OCI-LY3 (cell line): ENCODE data around the gene NDFIP1.

Source experiments
- H2AFZ ChIP-seq: fragments of 200-600, 300-600 bp; shearing (Covaris generic); 2 replicates; pipeline ENCODE4 v1.6.0; 2014; ENCODE audit warnings: antibody characterized with exemption, low read depth, low read length
- H3K27ac ChIP-seq: fragments of 200-600, 300-600 bp; sonication (generic); 2 replicates; pipeline ENCODE4 v1.5.1; 2014; ENCODE audit warnings: mild to moderate bottlenecking, low read length, moderate library complexity, mixed read lengths
- H3K27me3 ChIP-seq: fragments of 200-600, 300-600 bp; sonication (generic); 2 replicates; pipeline ENCODE4 v1.6.1; 2014; ENCODE audit warnings: low read depth, low read length, mixed read lengths
- H3K36me3 ChIP-seq: fragments of 200-600, 300-600 bp; sonication (generic); replicated peaks from 2 replicates; pipeline ENCODE3; 2014; ENCODE audit warnings: low read depth, low read length, mixed read lengths
- H3K4me1 ChIP-seq: fragments of 300-600, 200-600 bp; sonication (generic); 2 replicates; pipeline ENCODE4 v1.6.1; 2014; ENCODE audit warnings: low read length, mixed read lengths
- H3K4me2 ChIP-seq: fragments of 200-600, 300-600 bp; sonication (generic); 2 replicates; pipeline ENCODE4 v1.6.1; 2014; ENCODE audit warnings: low read length, mixed read lengths
- H3K4me3 ChIP-seq: fragments of 300-600, 200-600 bp; sonication (generic); 2 replicates; pipeline ENCODE4 v1.5.1; 2014; ENCODE audit warnings: antibody characterized with exemption, mild to moderate bottlenecking, low read length, moderate library complexity
- H3K79me2 ChIP-seq: fragments of 300-600, 200-600 bp; shearing (Covaris generic); 2 replicates; pipeline ENCODE4 v1.6.1; 2014; ENCODE audit warnings: mild to moderate bottlenecking, low read length, mixed read lengths
- H3K9ac ChIP-seq: fragments of 300-600, 200-600 bp; shearing (Covaris generic); 2 replicates; pipeline ENCODE4 v1.6.0; 2014; ENCODE audit warnings: mild to moderate bottlenecking, low read length, moderate library complexity
- H3K9me3 ChIP-seq: fragments of 200-600, 300-600 bp; shearing (Covaris generic); 2 replicates; pipeline ENCODE4 v1.6.1; 2014; ENCODE audit warnings: low read length, mixed read lengths; ENCODE audit not compliant: insufficient read depth
- H4K20me1 ChIP-seq: fragments of 200-600, 300-600 bp; sonication (generic); 2 replicates; pipeline ENCODE4 v1.6.1; 2016; ENCODE audit warnings: low read length, mixed read lengths; ENCODE audit not compliant: insufficient read depth
- EZH2phosphoT487 ChIP-seq: fragments of 200-600 bp; shearing (Covaris generic); IDR thresholded peaks from 2 replicates; pipeline ENCODE4 v1.6.1; 2018; ENCODE audit warnings: antibody characterized with exemption, mixed run types, low read depth
- TF ChIP-seq, protein P1 (sequence below): fragments of 200-600, 300-600 bp; sonication (generic); IDR thresholded peaks from 2 replicates; pipeline ENCODE4 v1.5.1; 2014; ENCODE audit warnings: antibody characterized with exemption, low read length, low read depth

Gene NDFIP1

GRCh38 chr5:142073362-142073988 is 35.1 kb upstream of the NDFIP1 start:
- H3K4me1 ChIP-seq: no peaks in the 10 kb centered on the region
- no peaks in the 10 kb centered on the region for H3K27me3 ChIP-seq
- H3K9me3 ChIP-seq: no peaks in the 10 kb centered on the region
- H3K4me2 ChIP-seq: no peak overlapping the region
- no peak overlapping the region for H3K27ac ChIP-seq
- H3K79me2 ChIP-seq: no peaks in the 10 kb centered on the region
- no peak overlapping the region for H2AFZ ChIP-seq
- no peak for TF ChIP-seq EZH2phosphoT487
- TF ChIP-seq, protein P1, sequence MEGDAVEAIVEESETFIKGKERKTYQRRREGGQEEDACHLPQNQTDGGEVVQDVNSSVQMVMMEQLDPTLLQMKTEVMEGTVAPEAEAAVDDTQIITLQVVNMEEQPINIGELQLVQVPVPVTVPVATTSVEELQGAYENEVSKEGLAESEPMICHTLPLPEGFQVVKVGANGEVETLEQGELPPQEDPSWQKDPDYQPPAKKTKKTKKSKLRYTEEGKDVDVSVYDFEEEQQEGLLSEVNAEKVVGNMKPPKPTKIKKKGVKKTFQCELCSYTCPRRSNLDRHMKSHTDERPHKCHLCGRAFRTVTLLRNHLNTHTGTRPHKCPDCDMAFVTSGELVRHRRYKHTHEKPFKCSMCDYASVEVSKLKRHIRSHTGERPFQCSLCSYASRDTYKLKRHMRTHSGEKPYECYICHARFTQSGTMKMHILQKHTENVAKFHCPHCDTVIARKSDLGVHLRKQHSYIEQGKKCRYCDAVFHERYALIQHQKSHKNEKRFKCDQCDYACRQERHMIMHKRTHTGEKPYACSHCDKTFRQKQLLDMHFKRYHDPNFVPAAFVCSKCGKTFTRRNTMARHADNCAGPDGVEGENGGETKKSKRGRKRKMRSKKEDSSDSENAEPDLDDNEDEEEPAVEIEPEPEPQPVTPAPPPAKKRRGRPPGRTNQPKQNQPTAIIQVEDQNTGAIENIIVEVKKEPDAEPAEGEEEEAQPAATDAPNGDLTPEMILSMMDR: no peak
- H3K9ac ChIP-seq: no peak overlapping the region
- H3K4me3 ChIP-seq: no peak overlapping the region
- no peaks in the 10 kb centered on the region for H4K20me1 ChIP-seq
- no peaks in the 10 kb centered on the region for H3K36me3 ChIP-seq

DNA sequence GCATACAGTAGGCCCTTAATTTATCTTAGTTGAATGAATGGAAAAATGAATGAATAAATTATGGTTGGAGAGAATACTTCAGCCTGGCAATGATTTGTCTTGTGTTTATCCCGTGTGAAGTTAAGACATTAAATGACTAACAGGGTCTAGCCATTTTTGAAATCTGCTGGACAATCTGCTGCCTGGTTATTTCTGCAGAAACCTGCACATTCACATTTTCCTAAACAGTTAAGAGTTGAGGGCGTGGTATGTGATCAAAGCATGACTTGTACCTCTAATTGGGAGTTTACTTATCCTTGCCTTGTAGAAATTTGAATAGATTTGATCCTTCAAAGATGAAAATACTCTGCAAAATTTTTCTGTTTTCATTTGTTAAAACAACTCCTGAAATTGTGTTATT is 34.6 kb upstream of the NDFIP1 start:
- Histone ChIP-seq H3K9me3 (no peaks in the 10 kb centered on the region), H3K9ac (no peak overlapping the region), H2AFZ (no peak overlapping the region), H3K4me3 (no peak overlapping the region), H3K79me2 (no peaks in the 10 kb centered on the region), H3K4me1 (no peaks in the 10 kb centered on the region), H3K27ac (no peak overlapping the region), H4K20me1 (no peaks in the 10 kb centered on the region), H3K4me2 (no peak overlapping the region), H3K36me3 (no peaks in the 10 kb centered on the region), H3K27me3 (no peaks in the 10 kb centered on the region)
- TF ChIP-seq, protein P1: no peak
- no peak for TF ChIP-seq EZH2phosphoT487

- Histone ChIP-seq H2AFZ (no peak overlapping the region), H3K9me3 (no peaks in the 10 kb centered on the region), H3K4me1 (no peaks in the 10 kb centered on the region), H3K36me3 (no peaks in the 10 kb centered on the region), H3K4me2 (no peak overlapping the region), H3K27ac (no peak overlapping the region), H3K27me3 (peaks cover 8% of the 10 kb centered on the region), H3K4me3 (no peak overlapping the region), H4K20me1 (no peaks in the 10 kb centered on the region), H3K9ac (no peak overlapping the region), H3K79me2 (no peaks in the 10 kb centered on the region)
- TF ChIP-seq, protein P1: no peak
- TF ChIP-seq EZH2phosphoT487: no peak
These were observed 30.4 kb upstream of the NDFIP1 start for GRCh38 chr5:142078221-142078620.

GRCh38 chr5:142078706-142079105 is 29.9 kb upstream of the NDFIP1 start:
- no peaks in the 10 kb centered on the region for H3K4me1 ChIP-seq
- H3K9ac ChIP-seq: no peak overlapping the region
- H3K27me3 ChIP-seq: peaks cover 8% of the 10 kb centered on the region
- H3K27ac ChIP-seq: no peak overlapping the region
- H3K9me3 ChIP-seq: no peaks in the 10 kb centered on the region
- TF ChIP-seq, protein P1: no peak
- no peaks in the 10 kb centered on the region for H4K20me1 ChIP-seq
- no peak overlapping the region for H3K4me3 ChIP-seq
- no peak overlapping the region for H2AFZ ChIP-seq
- H3K79me2 ChIP-seq: no peaks in the 10 kb centered on the region
- no peaks in the 10 kb centered on the region for H3K36me3 ChIP-seq
- H3K4me2 ChIP-seq: no peak overlapping the region
